ENCODE data around the gene CRADD.

The CRADD gene

DNA sequence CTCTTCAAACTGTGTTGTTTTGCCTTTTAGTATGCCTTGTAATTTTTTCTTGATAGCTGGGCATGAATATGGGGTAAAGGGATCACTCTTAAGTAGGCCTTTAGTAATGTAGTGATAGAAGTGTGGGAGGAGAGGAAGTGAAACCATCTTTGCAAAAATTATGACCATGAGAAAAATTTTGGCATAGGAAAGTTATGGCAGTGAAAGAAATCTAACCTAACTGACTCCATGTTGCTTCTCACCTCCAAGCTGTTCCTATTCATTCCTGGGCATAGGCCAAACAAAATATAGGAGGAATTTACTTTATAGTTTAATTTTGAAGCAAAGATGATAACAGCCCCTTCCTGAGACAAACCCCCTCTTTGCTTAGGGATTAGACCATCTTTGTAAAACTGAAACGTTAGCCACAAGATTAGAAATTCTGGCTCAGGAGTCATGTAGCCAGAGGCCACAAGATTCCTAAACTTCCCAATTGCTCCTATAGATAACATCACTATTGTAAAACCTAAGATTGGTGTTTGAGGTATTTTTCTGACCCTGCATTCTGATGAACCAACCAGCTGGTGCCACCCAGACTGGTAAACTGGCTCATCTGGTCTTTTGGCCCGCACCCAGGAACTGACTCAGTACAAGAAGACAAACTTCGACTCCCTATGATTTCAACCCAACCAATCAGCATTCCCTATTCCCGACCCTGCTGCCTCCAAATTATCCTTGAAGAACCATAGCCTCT is 45.8 kb downstream of the CRADD start:
- DNase-seq (ENCODE audit: low spot score): no peak
- no peaks in the 10 kb centered on the region for H3K4me1 Mint-ChIP-seq (ENCODE audit: low read depth)
- H3K4me3 Mint-ChIP-seq: no peak overlapping the region
- no peak overlapping the region for H3K27ac Mint-ChIP-seq
- H3K36me3 Mint-ChIP-seq (ENCODE audit: low read depth): peaks cover 3% of the 10 kb centered on the region
- peaks cover 26% of the 10 kb centered on the region for H3K9me3 Mint-ChIP-seq
- H3K27me3 Mint-ChIP-seq (ENCODE audit: low read depth): peaks cover 4% of the 10 kb centered on the region

- H3K36me3 Mint-ChIP-seq (ENCODE audit: low read depth): no peaks in the 10 kb centered on the region
- H3K4me3 Mint-ChIP-seq: no peak overlapping the region
- H3K9me3 Mint-ChIP-seq: peaks cover 21% of the 10 kb centered on the region
- DNase-seq (ENCODE audit: low spot score): no peak
- H3K27me3 Mint-ChIP-seq (ENCODE audit: low read depth): no peaks in the 10 kb centered on the region
- no peaks in the 10 kb centered on the region for H3K4me1 Mint-ChIP-seq (ENCODE audit: low read depth)
- H3K27ac Mint-ChIP-seq: no peak overlapping the region
Measured at GRCh38 chr12:93723568-93723930, 46.4 kb downstream of the CRADD start.

DNA sequence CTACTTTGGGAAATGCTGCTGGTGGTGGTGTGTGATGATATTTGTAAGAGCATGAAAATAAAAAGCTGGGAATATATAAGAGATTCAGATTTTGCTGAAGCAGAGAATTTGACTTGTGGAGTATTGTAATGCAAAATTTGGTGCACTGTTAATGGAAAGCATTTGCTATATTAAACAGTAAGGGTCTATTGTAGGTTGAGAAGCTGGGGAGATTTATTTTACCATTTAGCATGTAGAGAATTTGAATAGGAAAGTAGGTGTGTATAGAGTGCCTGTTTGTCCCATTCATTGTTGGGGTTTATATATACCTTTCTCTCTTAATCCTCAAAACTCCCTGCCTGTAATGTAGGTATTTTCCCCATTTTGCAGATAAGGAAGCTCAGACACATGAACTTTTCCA is 48.4 kb downstream of the CRADD start:
- H3K9me3 Mint-ChIP-seq: peaks cover 18% of the 10 kb centered on the region
- H3K36me3 Mint-ChIP-seq (ENCODE audit: low read depth): no peaks in the 10 kb centered on the region
- DNase-seq (ENCODE audit: low spot score): no peak
- H3K4me1 Mint-ChIP-seq (ENCODE audit: low read depth): peaks cover 1% of the 10 kb centered on the region
- H3K27me3 Mint-ChIP-seq (ENCODE audit: low read depth): no peaks in the 10 kb centered on the region
- H3K4me3 Mint-ChIP-seq: no peak overlapping the region
- H3K27ac Mint-ChIP-seq: no peak overlapping the region

- Mint-ChIP-seq H3K9me3 (peaks cover 9% of the 10 kb centered on the region), H3K4me1 (ENCODE audit: low read depth) (peaks cover 1% of the 10 kb centered on the region), H3K36me3 (ENCODE audit: low read depth) (no peaks in the 10 kb centered on the region), H3K27me3 (ENCODE audit: low read depth) (no peaks in the 10 kb centered on the region), H3K4me3 (no peak overlapping the region), H3K27ac (no peak overlapping the region)
- no peak for DNase-seq (ENCODE audit: low spot score)
Measured at GRCh38 chr12:93727195-93727811, 50.1 kb downstream of the CRADD start.

GRCh38 chr12:93727911-93728310 is 50.7 kb downstream of the CRADD start:
- Mint-ChIP-seq H3K36me3 (ENCODE audit: low read depth) (no peaks in the 10 kb centered on the region), H3K4me1 (ENCODE audit: low read depth) (peaks cover 1% of the 10 kb centered on the region), H3K27ac (no peak overlapping the region), H3K27me3 (ENCODE audit: low read depth) (no peaks in the 10 kb centered on the region), H3K9me3 (peaks cover 3% of the 10 kb centered on the region), H3K4me3 (no peak overlapping the region)
- no peak for DNase-seq (ENCODE audit: low spot score)

- DNase-seq (ENCODE audit: low spot score): no peak
- H3K4me1 Mint-ChIP-seq (ENCODE audit: low read depth): peaks cover 1% of the 10 kb centered on the region
Measured at GRCh38 chr12:93729934-93730333, 52.8 kb downstream of the CRADD start.

DNA sequence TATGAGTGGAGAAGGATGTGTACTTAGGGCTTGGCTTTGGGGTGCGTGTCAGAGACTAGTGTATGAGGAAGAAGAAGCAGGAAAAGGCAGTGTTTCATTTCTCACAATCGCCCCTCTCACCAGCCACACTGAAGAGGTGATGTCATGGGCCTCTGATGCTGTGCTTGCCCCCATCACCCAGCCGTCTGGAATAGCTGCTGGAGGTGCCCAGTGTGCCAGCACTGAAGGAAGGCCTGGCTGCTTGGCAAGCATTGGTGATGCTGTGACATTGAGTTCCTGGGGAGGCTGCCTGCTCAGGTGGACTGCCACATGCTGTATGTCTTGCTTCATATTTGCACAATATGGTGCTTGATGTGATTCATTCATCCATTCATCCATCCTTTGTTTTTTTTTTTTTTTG is 56.2 kb downstream of the CRADD start:
- H3K4me1 Mint-ChIP-seq (ENCODE audit: low read depth): peaks cover 1% of the 10 kb centered on the region
- H3K27ac Mint-ChIP-seq: no peak overlapping the region
- H3K9me3 Mint-ChIP-seq: no peaks in the 10 kb centered on the region
- H3K27me3 Mint-ChIP-seq (ENCODE audit: low read depth): no peaks in the 10 kb centered on the region
- no peak for DNase-seq (ENCODE audit: low spot score)
- H3K36me3 Mint-ChIP-seq (ENCODE audit: low read depth): no peaks in the 10 kb centered on the region
- H3K4me3 Mint-ChIP-seq: no peak overlapping the region

More at GRCh38 chr12:93729934-93730333, 52.8 kb downstream of the CRADD start:
- Mint-ChIP-seq H3K27me3 (ENCODE audit: low read depth) (no peaks in the 10 kb centered on the region), H3K27ac (no peak overlapping the region), H3K9me3 (no peaks in the 10 kb centered on the region), H3K36me3 (ENCODE audit: low read depth) (no peaks in the 10 kb centered on the region), H3K4me3 (no peak overlapping the region)

- H3K4me1 Mint-ChIP-seq (ENCODE audit: low read depth): no peaks in the 10 kb centered on the region
- H3K27me3 Mint-ChIP-seq (ENCODE audit: low read depth): peaks cover 2% of the 10 kb centered on the region
- no peak overlapping the region for H3K4me3 Mint-ChIP-seq
- DNase-seq (ENCODE audit: low spot score): no peak
- no peaks in the 10 kb centered on the region for H3K9me3 Mint-ChIP-seq
- peaks cover 2% of the 10 kb centered on the region for H3K36me3 Mint-ChIP-seq (ENCODE audit: low read depth)
- no peak overlapping the region for H3K27ac Mint-ChIP-seq
Measured at GRCh38 chr12:93733928-93734327, 56.8 kb downstream of the CRADD start.

DNA sequence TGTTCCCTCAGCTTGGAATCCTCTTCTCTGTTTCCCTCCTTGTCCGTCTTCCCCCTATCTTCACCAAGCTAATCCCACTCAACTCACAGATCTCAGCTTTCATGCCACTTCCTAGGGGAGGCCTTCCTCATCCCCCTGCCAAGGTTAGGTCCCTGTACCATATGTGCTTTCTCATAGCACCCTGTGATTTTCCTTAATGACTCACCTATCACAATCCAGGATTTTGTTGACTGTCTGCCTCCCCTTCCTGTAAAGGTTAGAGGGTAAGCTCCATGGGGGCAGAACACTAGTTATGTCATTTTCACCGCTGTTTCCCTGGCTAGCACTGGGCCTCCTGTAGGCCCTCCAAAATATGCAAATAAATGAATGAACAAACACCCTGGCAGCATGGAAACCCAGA is 57.6 kb downstream of the CRADD start:
- H3K4me1 Mint-ChIP-seq (ENCODE audit: low read depth): no peaks in the 10 kb centered on the region

GRCh38 chr12:93736640-93737178 is 59.5 kb downstream of the CRADD start:
- Mint-ChIP-seq H3K36me3 (ENCODE audit: low read depth) (peaks cover 2% of the 10 kb centered on the region), H3K4me3 (no peak overlapping the region), H3K4me1 (ENCODE audit: low read depth) (peaks cover 8% of the 10 kb centered on the region), H3K27me3 (ENCODE audit: low read depth) (peaks cover 2% of the 10 kb centered on the region), H3K9me3 (no peaks in the 10 kb centered on the region), H3K27ac (no peak overlapping the region)
- DNase-seq (ENCODE audit: low spot score): no peak

More for the DNA sequence above, 57.6 kb downstream of the CRADD start:
- Mint-ChIP-seq H3K36me3 (ENCODE audit: low read depth) (peaks cover 2% of the 10 kb centered on the region), H3K4me3 (no peak overlapping the region), H3K9me3 (no peaks in the 10 kb centered on the region), H3K27ac (no peak overlapping the region), H3K27me3 (ENCODE audit: low read depth) (peaks cover 2% of the 10 kb centered on the region)
- no peak for DNase-seq (ENCODE audit: low spot score)

- no peak overlapping the region for H3K4me3 Mint-ChIP-seq
- DNase-seq (ENCODE audit: low spot score): no peak
- peaks cover 2% of the 10 kb centered on the region for H3K36me3 Mint-ChIP-seq (ENCODE audit: low read depth)
- peaks cover 2% of the 10 kb centered on the region for H3K27me3 Mint-ChIP-seq (ENCODE audit: low read depth)
- peaks cover 13% of the 10 kb centered on the region for H3K4me1 Mint-ChIP-seq (ENCODE audit: low read depth)
- H3K27ac Mint-ChIP-seq: no peak overlapping the region
- H3K9me3 Mint-ChIP-seq: no peaks in the 10 kb centered on the region
Measured at GRCh38 chr12:93737457-93738198, 60.5 kb downstream of the CRADD start.

DNA sequence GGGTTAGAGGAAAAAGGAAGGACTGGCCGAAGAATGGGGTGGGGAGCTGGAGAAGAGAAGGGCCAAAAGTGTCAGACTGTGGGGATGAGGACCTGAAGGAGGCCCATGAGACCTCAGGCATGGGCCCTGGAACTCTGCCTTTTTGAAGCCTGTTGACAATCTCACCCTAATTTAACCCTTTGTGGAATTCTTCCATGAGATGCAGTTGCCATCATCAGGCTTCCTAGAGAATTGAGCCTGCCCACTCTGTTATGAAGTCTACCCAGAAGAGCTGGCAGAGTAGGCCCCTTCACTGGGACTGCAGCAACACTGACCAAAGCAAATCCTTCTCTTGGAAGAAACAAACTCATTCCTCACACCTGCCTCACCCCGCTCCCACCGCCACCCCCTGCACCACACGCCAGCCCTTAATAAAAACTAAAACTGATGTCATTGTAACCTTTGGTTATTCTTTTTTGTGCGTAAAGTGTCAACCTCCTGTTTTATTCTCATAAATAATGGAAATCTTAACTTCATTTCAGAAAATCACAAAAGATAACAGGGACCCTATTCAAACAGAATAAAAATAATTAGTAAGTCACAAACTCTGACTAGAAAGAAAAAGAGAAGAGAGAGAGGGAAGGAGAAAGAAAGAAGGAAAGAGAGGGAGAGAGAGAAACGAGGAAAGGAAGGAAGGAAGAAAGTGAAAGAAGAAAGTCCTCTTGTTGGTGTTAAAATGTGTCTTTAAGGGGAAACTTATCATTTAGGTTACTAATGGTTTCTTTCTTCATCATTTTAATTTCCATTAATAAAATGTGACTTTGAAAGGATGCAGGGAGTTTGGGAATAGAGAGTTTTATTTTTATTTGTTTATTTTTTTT is 61.3 kb downstream of the CRADD start:
- peaks cover 2% of the 10 kb centered on the region for H3K27me3 Mint-ChIP-seq (ENCODE audit: low read depth)
- peaks cover 19% of the 10 kb centered on the region for H3K4me1 Mint-ChIP-seq (ENCODE audit: low read depth)
- H3K4me3 Mint-ChIP-seq: no peak overlapping the region
- H3K27ac Mint-ChIP-seq: no peak overlapping the region
- H3K36me3 Mint-ChIP-seq (ENCODE audit: low read depth): peaks cover 2% of the 10 kb centered on the region
- no peaks in the 10 kb centered on the region for H3K9me3 Mint-ChIP-seq
- no peak for DNase-seq (ENCODE audit: low spot score)

DNA sequence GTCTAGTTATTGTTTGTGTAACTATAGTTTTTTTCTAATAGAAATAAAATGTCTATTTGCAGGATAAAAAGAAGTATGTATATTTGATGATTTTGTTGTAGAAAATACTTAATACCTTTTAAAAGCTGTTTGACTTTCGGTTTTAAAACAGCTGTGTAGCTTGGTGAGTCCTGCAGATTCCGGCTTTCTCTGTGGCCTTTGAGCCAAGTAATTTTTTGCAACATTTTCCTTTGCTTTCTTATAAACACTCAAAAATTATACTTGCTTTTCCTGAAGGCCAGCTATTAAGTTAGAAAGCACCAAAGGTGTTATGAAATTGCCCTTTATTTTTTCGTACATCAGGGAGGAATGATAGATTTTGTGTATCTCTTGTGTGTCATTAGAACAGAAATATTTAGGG is 63.6 kb downstream of the CRADD start:
- peaks cover 20% of the 10 kb centered on the region for H3K4me1 Mint-ChIP-seq (ENCODE audit: low read depth)
- H3K4me3 Mint-ChIP-seq: peak overlapping the region; percentile 89
- peaks cover 2% of the 10 kb centered on the region for H3K36me3 Mint-ChIP-seq (ENCODE audit: low read depth)
- no peak overlapping the region for H3K27ac Mint-ChIP-seq
- H3K27me3 Mint-ChIP-seq (ENCODE audit: low read depth): peaks cover 2% of the 10 kb centered on the region
- no peaks in the 10 kb centered on the region for H3K9me3 Mint-ChIP-seq
- DNase-seq (ENCODE audit: low spot score): no peak

Measured in T-helper 2 cell treated with Interferon-gamma antibody and Interleukin-4, amounts not matched to agents 5 μg/mL and 100 μg/mL, for 36 hours (primary cell).